ENCODE measurements around the gene FBXW9. TPM values are rescaled to one million over a fixed set of nuclear protein-coding genes. Genes with fewer than 3 reads are reported as not detected.

FBXW9 gene
- total and polyA plus RNA-seq, 2 of the 13 experiments (the other 11 are each of a cell fraction or from before 2014, with no cell fraction given) = 5.7 to 6.1 TPM

DNA sequence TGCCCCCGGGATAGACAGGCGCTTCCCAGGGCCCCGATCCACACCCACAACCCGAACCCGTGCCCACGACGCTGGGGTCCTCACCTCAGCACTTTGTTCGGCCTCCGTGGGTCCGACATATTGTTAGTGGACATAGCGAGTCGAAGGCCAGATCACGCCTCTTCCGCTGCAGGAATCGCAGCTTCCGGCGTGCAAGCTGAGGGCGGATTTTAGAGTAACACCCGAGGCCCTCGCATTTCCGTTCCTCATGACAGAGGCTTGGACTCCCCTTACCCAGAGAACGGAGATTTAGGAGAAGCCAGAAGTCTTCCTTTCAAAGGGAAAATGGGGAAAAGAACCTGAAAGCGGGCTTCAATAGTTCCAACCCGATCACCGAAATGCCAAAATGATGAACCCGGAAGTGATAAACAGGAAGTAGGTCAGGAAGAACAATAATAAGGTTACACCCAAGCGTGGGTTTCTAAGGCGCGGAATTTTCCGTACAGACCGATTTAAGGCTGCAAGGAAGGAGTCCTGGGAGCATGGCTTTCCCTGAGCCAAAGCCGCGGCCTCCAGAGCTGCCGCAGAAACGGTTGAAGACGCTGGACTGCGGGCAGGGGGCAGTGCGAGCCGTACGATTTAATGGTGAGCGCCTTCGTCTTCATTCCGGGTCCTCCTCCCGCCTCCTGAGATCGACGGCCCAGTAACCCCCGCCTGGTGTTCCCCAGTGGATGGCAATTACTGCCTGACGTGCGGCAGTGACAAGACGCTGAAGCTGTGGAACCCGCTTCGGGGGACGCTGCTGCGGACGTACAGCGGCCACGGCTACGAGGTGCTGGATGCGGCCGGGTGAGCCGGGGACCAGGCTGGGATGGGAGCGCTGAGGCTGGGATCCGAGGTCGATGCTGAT, 26.9 kb downstream of the FBXW9 start (continued):
- TF ChIP-seq, protein P1, sequence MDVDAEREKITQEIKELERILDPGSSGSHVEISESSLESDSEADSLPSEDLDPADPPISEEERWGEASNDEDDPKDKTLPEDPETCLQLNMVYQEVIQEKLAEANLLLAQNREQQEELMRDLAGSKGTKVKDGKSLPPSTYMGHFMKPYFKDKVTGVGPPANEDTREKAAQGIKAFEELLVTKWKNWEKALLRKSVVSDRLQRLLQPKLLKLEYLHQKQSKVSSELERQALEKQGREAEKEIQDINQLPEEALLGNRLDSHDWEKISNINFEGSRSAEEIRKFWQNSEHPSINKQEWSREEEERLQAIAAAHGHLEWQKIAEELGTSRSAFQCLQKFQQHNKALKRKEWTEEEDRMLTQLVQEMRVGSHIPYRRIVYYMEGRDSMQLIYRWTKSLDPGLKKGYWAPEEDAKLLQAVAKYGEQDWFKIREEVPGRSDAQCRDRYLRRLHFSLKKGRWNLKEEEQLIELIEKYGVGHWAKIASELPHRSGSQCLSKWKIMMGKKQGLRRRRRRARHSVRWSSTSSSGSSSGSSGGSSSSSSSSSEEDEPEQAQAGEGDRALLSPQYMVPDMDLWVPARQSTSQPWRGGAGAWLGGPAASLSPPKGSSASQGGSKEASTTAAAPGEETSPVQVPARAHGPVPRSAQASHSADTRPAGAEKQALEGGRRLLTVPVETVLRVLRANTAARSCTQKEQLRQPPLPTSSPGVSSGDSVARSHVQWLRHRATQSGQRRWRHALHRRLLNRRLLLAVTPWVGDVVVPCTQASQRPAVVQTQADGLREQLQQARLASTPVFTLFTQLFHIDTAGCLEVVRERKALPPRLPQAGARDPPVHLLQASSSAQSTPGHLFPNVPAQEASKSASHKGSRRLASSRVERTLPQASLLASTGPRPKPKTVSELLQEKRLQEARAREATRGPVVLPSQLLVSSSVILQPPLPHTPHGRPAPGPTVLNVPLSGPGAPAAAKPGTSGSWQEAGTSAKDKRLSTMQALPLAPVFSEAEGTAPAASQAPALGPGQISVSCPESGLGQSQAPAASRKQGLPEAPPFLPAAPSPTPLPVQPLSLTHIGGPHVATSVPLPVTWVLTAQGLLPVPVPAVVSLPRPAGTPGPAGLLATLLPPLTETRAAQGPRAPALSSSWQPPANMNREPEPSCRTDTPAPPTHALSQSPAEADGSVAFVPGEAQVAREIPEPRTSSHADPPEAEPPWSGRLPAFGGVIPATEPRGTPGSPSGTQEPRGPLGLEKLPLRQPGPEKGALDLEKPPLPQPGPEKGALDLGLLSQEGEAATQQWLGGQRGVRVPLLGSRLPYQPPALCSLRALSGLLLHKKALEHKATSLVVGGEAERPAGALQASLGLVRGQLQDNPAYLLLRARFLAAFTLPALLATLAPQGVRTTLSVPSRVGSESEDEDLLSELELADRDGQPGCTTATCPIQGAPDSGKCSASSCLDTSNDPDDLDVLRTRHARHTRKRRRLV (CRISPR knock-in tag; IDR thresholded peaks at IDR 0.05) = peak; percentile 51; the same call in 1 of the 2 replicates
- TF ChIP-seq MED1 (CRISPR knock-in tag; IDR thresholded peaks at IDR 0.05) = peak; percentile 43; the same call in 1 of the 2 replicates
- TF ChIP-seq, protein P2, sequence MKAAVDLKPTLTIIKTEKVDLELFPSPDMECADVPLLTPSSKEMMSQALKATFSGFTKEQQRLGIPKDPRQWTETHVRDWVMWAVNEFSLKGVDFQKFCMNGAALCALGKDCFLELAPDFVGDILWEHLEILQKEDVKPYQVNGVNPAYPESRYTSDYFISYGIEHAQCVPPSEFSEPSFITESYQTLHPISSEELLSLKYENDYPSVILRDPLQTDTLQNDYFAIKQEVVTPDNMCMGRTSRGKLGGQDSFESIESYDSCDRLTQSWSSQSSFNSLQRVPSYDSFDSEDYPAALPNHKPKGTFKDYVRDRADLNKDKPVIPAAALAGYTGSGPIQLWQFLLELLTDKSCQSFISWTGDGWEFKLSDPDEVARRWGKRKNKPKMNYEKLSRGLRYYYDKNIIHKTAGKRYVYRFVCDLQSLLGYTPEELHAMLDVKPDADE (CRISPR knock-in tag; IDR thresholded peaks at IDR 0.05) = no peak
- no peak for TF ChIP-seq STAT5B (CRISPR knock-in tag; IDR thresholded peaks at IDR 0.05)
- peak; percentile 73 for TF ChIP-seq AGO1 (IDR thresholded peaks at IDR 0.05; ENCODE audit: low read depth, low read length, poor library complexity, severe bottlenecking)
- peak; percentile 92 for TF ChIP-seq ZFY (CRISPR knock-in tag; IDR thresholded peaks at IDR 0.05)
- TF ChIP-seq, protein P3, sequence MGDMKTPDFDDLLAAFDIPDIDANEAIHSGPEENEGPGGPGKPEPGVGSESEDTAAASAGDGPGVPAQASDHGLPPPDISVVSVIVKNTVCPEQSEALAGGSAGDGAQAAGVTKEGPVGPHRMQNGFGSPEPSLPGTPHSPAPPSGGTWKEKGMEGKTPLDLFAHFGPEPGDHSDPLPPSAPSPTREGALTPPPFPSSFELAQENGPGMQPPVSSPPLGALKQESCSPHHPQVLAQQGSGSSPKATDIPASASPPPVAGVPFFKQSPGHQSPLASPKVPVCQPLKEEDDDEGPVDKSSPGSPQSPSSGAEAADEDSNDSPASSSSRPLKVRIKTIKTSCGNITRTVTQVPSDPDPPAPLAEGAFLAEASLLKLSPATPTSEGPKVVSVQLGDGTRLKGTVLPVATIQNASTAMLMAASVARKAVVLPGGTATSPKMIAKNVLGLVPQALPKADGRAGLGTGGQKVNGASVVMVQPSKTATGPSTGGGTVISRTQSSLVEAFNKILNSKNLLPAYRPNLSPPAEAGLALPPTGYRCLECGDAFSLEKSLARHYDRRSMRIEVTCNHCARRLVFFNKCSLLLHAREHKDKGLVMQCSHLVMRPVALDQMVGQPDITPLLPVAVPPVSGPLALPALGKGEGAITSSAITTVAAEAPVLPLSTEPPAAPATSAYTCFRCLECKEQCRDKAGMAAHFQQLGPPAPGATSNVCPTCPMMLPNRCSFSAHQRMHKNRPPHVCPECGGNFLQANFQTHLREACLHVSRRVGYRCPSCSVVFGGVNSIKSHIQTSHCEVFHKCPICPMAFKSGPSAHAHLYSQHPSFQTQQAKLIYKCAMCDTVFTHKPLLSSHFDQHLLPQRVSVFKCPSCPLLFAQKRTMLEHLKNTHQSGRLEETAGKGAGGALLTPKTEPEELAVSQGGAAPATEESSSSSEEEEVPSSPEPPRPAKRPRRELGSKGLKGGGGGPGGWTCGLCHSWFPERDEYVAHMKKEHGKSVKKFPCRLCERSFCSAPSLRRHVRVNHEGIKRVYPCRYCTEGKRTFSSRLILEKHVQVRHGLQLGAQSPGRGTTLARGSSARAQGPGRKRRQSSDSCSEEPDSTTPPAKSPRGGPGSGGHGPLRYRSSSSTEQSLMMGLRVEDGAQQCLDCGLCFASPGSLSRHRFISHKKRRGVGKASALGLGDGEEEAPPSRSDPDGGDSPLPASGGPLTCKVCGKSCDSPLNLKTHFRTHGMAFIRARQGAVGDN (CRISPR knock-in tag; IDR thresholded peaks at IDR 0.05) = peak; percentile 83
- peak; percentile 79 for TF ChIP-seq DMAP1 (CRISPR knock-in tag; IDR thresholded peaks at IDR 0.05)
- TF ChIP-seq, protein P4, sequence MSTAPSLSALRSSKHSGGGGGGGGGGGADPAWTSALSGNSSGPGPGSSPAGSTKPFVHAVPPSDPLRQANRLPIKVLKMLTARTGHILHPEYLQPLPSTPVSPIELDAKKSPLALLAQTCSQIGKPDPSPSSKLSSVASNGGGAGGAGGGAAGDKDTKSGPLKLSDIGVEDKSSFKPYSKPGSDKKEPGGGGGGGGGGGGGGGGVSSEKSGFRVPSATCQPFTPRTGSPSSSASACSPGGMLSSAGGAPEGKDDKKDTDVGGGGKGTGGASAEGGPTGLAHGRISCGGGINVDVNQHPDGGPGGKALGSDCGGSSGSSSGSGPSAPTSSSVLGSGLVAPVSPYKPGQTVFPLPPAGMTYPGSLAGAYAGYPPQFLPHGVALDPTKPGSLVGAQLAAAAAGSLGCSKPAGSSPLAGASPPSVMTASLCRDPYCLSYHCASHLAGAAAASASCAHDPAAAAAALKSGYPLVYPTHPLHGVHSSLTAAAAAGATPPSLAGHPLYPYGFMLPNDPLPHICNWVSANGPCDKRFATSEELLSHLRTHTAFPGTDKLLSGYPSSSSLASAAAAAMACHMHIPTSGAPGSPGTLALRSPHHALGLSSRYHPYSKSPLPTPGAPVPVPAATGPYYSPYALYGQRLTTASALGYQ (CRISPR knock-in tag; IDR thresholded peaks at IDR 0.05) = 0 out of 2 replicates have a peak, but pooled peaks have one; percentile 11
- TF ChIP-seq ZNF234 (CRISPR knock-in tag; conservative IDR thresholded peaks at IDR 0.05) = 0 out of 2 replicates have a peak, but pooled peaks have one; percentile 74
- TF ChIP-seq WIZ (CRISPR knock-in tag; IDR thresholded peaks at IDR 0.05) = 0 out of 2 replicates have a peak, but pooled peaks have one; percentile 20
- TF ChIP-seq, protein P5, sequence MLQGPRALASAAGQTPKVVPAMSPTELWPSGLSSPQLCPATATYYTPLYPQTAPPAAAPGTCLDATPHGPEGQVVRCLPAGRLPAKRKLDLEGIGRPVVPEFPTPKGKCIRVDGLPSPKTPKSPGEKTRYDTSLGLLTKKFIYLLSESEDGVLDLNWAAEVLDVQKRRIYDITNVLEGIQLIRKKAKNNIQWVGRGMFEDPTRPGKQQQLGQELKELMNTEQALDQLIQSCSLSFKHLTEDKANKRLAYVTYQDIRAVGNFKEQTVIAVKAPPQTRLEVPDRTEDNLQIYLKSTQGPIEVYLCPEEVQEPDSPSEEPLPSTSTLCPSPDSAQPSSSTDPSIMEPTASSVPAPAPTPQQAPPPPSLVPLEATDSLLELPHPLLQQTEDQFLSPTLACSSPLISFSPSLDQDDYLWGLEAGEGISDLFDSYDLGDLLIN (CRISPR knock-in tag; IDR thresholded peaks at IDR 0.05; ENCODE audit: borderline replicate concordance) = no peak
- peak; percentile 38; the same call in 1 of the 2 replicates for TF ChIP-seq SRY (CRISPR knock-in tag; IDR thresholded peaks at IDR 0.05)
